Measurements from ENCODE around the gene APH1A. TPM values are rescaled to one million over a fixed set of nuclear protein-coding genes. Genes with fewer than 3 reads are reported as not detected.
A peak's percentile ranks its signal among the peaks of the same experiment; 100 is the strongest.

APH1A gene
- total and polyA plus RNA-seq, 9 of the 15 experiments (the other 6 are each of a cell fraction or from before 2014, with no cell fraction given): 5.6 to 123 (median 77.0) TPM

DNA sequence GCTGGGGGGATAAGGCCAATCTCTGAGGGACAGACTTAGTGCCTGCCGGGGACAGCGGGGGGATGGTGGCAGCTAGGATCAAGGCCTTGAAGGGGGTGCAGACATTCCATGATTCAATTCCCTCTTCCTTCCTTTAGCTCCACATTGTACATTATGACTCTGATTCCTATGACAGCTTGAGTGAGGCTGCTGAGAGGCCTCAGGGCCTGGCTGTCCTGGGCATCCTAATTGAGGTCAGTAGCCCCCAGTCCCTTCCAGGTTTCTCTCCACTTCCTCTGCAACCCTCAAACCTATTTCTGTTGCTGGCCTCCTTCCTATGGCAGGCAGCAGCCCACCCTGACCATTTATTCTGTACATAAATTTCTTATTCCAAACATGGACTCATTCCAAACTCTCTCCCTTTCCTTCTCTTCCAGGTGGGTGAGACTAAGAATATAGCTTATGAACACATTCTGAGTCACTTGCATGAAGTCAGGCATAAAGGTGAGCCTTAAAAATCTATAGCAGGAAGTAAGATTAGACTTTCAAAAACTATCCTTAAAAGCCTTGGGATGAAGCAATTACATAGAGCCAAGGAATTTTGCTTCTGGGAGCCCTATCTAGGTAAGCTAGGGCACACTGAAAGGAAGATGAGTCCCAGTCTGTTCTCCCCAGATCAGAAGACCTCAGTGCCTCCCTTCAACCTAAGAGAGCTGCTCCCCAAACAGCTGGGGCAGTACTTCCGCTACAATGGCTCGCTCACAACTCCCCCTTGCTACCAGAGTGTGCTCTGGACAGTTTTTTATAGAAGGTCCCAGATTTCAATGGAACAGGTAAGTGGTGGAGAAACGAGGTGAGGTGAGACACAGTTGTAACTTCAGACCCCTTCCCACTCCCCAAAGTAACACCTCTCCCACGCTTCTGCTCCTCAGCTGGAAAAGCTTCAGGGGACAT lies 6.2 kb downstream of the APH1A start (continued):
- TF ChIP-seq, protein P1, sequence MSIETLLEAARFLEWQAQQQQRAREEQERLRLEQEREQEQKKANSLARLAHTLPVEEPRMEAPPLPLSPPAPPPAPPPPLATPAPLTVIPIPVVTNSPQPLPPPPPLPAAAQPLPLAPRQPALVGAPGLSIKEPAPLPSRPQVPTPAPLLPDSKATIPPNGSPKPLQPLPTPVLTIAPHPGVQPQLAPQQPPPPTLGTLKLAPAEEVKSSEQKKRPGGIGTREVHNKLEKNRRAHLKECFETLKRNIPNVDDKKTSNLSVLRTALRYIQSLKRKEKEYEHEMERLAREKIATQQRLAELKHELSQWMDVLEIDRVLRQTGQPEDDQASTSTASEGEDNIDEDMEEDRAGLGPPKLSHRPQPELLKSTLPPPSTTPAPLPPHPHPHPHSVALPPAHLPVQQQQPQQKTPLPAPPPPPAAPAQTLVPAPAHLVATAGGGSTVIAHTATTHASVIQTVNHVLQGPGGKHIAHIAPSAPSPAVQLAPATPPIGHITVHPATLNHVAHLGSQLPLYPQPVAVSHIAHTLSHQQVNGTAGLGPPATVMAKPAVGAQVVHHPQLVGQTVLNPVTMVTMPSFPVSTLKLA (conservative IDR thresholded peaks at IDR 0.05): no peak
- no peak for TF ChIP-seq PTBP1 (IDR thresholded peaks at IDR 0.05; ENCODE audit: low read depth, low read length)
- TF ChIP-seq SIX5 (IDR thresholded peaks at IDR 0.05; ENCODE audit: borderline replicate concordance in 1 of 2, insufficient read depth in 1 of 2, low read depth in 1 of 2, low read length in 2 of 2): no peak
- TF ChIP-seq, protein P2, sequence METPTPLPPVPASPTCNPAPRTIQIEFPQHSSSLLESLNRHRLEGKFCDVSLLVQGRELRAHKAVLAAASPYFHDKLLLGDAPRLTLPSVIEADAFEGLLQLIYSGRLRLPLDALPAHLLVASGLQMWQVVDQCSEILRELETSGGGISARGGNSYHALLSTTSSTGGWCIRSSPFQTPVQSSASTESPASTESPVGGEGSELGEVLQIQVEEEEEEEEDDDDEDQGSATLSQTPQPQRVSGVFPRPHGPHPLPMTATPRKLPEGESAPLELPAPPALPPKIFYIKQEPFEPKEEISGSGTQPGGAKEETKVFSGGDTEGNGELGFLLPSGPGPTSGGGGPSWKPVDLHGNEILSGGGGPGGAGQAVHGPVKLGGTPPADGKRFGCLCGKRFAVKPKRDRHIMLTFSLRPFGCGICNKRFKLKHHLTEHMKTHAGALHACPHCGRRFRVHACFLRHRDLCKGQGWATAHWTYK (CRISPR knock-in tag; IDR thresholded peaks at IDR 0.05): no peak
- TF ChIP-seq, protein P3, sequence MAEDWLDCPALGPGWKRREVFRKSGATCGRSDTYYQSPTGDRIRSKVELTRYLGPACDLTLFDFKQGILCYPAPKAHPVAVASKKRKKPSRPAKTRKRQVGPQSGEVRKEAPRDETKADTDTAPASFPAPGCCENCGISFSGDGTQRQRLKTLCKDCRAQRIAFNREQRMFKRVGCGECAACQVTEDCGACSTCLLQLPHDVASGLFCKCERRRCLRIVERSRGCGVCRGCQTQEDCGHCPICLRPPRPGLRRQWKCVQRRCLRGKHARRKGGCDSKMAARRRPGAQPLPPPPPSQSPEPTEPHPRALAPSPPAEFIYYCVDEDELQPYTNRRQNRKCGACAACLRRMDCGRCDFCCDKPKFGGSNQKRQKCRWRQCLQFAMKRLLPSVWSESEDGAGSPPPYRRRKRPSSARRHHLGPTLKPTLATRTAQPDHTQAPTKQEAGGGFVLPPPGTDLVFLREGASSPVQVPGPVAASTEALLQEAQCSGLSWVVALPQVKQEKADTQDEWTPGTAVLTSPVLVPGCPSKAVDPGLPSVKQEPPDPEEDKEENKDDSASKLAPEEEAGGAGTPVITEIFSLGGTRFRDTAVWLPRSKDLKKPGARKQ (CRISPR knock-in tag; IDR thresholded peaks at IDR 0.05): no peak
- TF ChIP-seq NCOA6 (IDR thresholded peaks at IDR 0.05): no peak
- TF ChIP-seq HCFC1 (IDR thresholded peaks at IDR 0.05; ENCODE audit: low read depth, low read length): no peak
- no peak for TF ChIP-seq EHMT2 (IDR thresholded peaks at IDR 0.05)
- TF ChIP-seq, protein P4, sequence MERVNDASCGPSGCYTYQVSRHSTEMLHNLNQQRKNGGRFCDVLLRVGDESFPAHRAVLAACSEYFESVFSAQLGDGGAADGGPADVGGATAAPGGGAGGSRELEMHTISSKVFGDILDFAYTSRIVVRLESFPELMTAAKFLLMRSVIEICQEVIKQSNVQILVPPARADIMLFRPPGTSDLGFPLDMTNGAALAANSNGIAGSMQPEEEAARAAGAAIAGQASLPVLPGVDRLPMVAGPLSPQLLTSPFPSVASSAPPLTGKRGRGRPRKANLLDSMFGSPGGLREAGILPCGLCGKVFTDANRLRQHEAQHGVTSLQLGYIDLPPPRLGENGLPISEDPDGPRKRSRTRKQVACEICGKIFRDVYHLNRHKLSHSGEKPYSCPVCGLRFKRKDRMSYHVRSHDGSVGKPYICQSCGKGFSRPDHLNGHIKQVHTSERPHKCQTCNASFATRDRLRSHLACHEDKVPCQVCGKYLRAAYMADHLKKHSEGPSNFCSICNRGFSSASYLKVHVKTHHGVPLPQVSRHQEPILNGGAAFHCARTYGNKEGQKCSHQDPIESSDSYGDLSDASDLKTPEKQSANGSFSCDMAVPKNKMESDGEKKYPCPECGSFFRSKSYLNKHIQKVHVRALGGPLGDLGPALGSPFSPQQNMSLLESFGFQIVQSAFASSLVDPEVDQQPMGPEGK (CRISPR knock-in tag; IDR thresholded peaks at IDR 0.05; ENCODE audit: borderline replicate concordance): no peak
- TF ChIP-seq MECOM (CRISPR knock-in tag; IDR thresholded peaks at IDR 0.05): no peak
- TF ChIP-seq KLF13 (tag; IDR thresholded peaks at IDR 0.05; ENCODE audit: borderline replicate concordance, low read depth): no peak
- TF ChIP-seq RFX1 (IDR thresholded peaks at IDR 0.05): no peak
- TF ChIP-seq GABPA (tag; conservative IDR thresholded peaks at IDR 0.05; ENCODE audit: low read depth): 0 out of 2 replicates have a peak, but pooled peaks have one; percentile 23
- TF ChIP-seq, protein P5, sequence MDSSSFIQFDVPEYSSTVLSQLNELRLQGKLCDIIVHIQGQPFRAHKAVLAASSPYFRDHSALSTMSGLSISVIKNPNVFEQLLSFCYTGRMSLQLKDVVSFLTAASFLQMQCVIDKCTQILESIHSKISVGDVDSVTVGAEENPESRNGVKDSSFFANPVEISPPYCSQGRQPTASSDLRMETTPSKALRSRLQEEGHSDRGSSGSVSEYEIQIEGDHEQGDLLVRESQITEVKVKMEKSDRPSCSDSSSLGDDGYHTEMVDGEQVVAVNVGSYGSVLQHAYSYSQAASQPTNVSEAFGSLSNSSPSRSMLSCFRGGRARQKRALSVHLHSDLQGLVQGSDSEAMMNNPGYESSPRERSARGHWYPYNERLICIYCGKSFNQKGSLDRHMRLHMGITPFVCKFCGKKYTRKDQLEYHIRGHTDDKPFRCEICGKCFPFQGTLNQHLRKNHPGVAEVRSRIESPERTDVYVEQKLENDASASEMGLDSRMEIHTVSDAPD (CRISPR knock-in tag; IDR thresholded peaks at IDR 0.05): no peak
- TF ChIP-seq POLR2A (conservative IDR thresholded peaks at IDR 0.05): 0 out of 2 replicates have a peak, but pooled peaks have one; percentile 25
- TF ChIP-seq ETV1 (tag; conservative IDR thresholded peaks at IDR 0.05; ENCODE audit: low read depth): 0 out of 2 replicates have a peak, but pooled peaks have one; percentile 13
- no peak for TF ChIP-seq GTF2E2 (tag; IDR thresholded peaks at IDR 0.05)
- no peak for TF ChIP-seq TOE1 (IDR thresholded peaks at IDR 0.05; ENCODE audit: borderline replicate concordance)
- no peak for TF ChIP-seq TOE1 (CRISPR knock-in tag; IDR thresholded peaks at IDR 0.05; ENCODE audit: borderline replicate concordance, low read depth)

Data from K562 (cell line).